ENCODE results near the gene POMC. TPM values are rescaled to one million over a fixed set of nuclear protein-coding genes. Genes with fewer than 3 reads are reported as not detected.

POMC gene
- total RNA-seq, 3 donors from 2014 or later (not counting 1 experiment from before 2014, with no cell fraction given), result 4.9 to 6.6 (median 6.0) TPM

- H3K9me3 ChIP-seq (ENCODE audit: control insufficient read depth, insufficient read depth, low read length), result no peaks in the 10 kb centered on the region
- no peaks in the 10 kb centered on the region for H3K9me3 Mint-ChIP-seq
- H3K36me3 Mint-ChIP-seq, result no peaks in the 10 kb centered on the region
- no peaks in the 10 kb centered on the region for H3K4me1 ChIP-seq (ENCODE audit: control insufficient read depth, insufficient read depth, low read length)
- H3K4me1 Mint-ChIP-seq, result no peaks in the 10 kb centered on the region
- H3K27ac Mint-ChIP-seq, result no peak overlapping the region
- H3K27me3 Mint-ChIP-seq (ENCODE audit: low read depth in 2 of 2), result peaks cover 3 to 10% of the 10 kb centered on the region in 2 donors
- H3K36me3 ChIP-seq (ENCODE audit: control insufficient read depth, insufficient read depth, low read length), result no peaks in the 10 kb centered on the region
- H3K27ac ChIP-seq (ENCODE audit: low read length), result no peak overlapping the region
- H3K27me3 ChIP-seq (ENCODE audit: control insufficient read depth, insufficient read depth, low read length), result no peaks in the 10 kb centered on the region
- H3K4me3 Mint-ChIP-seq, result no peak overlapping the region
- H3K4me3 ChIP-seq (ENCODE audit: low read length), result no peak overlapping the region
- ATAC-seq (no peak), DNase-seq (no peak)
- WGBS (ENCODE audit: insufficient coverage), result 78% methylated on average over 5 of the region's 5 CpGs
- intact Hi-C loops (cut with micrococcal nuclease), result no loop called here
- TF ChIP-seq CTCF (IDR thresholded peaks at IDR 0.05), result no peak
These were observed 15.9 kb upstream of the POMC start for GRCh38 chr2:25184254-25184653.

- intact Hi-C loops (cut with micrococcal nuclease), result no loop called here
- no peak overlapping the region for H3K4me3 ChIP-seq (ENCODE audit: low read length)
- peaks cover 15 to 20% of the 10 kb centered on the region in 2 donors for H3K27me3 Mint-ChIP-seq (ENCODE audit: low read depth in 2 of 2)
- H3K36me3 Mint-ChIP-seq, result no peaks in the 10 kb centered on the region
- DNase-seq, result no peak
- no peak overlapping the region for H3K4me3 Mint-ChIP-seq
- H3K27me3 ChIP-seq (ENCODE audit: control insufficient read depth, insufficient read depth, low read length), result peaks cover 3% of the 10 kb centered on the region
- 91% methylated on average over 10 of the region's 10 CpGs for WGBS (ENCODE audit: insufficient coverage)
- no peak overlapping the region for H3K27ac ChIP-seq (ENCODE audit: low read length)
- H3K9me3 Mint-ChIP-seq, result no peaks in the 10 kb centered on the region
- H3K36me3 ChIP-seq (ENCODE audit: control insufficient read depth, insufficient read depth, low read length), result no peaks in the 10 kb centered on the region
- H3K4me1 ChIP-seq (ENCODE audit: control insufficient read depth, insufficient read depth, low read length), result no peaks in the 10 kb centered on the region
- TF ChIP-seq CTCF (IDR thresholded peaks at IDR 0.05), result no peak
- peak in 1 of 3 donors; percentile 42 for ATAC-seq
- H3K4me1 Mint-ChIP-seq, result no peaks in the 10 kb centered on the region
- no peak overlapping the region for H3K27ac Mint-ChIP-seq
- no peaks in the 10 kb centered on the region for H3K9me3 ChIP-seq (ENCODE audit: control insufficient read depth, insufficient read depth, low read length)
These were observed 10.6 kb upstream of the POMC start for GRCh38 chr2:25178976-25179375.

GRCh38 chr2:25177211-25177611, 8.8 kb upstream of the POMC start:
- 92% methylated on average over 8 of the region's 8 CpGs for WGBS (ENCODE audit: insufficient coverage)
- TF ChIP-seq CTCF (IDR thresholded peaks at IDR 0.05), result no peak
- no peak overlapping the region for H3K4me3 Mint-ChIP-seq
- Histone ChIP-seq H3K36me3 (ENCODE audit: control insufficient read depth, insufficient read depth, low read length) (no peaks in the 10 kb centered on the region), H3K4me3 (ENCODE audit: low read length) (no peak overlapping the region), H3K9me3 (ENCODE audit: control insufficient read depth, insufficient read depth, low read length) (no peaks in the 10 kb centered on the region), H3K27me3 (ENCODE audit: control insufficient read depth, insufficient read depth, low read length) (peaks cover 3% of the 10 kb centered on the region), H3K27ac (ENCODE audit: low read length) (no peak overlapping the region), H3K4me1 (ENCODE audit: control insufficient read depth, insufficient read depth, low read length) (no peaks in the 10 kb centered on the region)
- H3K27ac Mint-ChIP-seq, result no peak overlapping the region
- no peaks in the 10 kb centered on the region for H3K36me3 Mint-ChIP-seq
- intact Hi-C loops (cut with micrococcal nuclease), result no loop called here
- peaks cover 24 to 29% of the 10 kb centered on the region in 2 donors for H3K27me3 Mint-ChIP-seq (ENCODE audit: low read depth in 2 of 2)
- H3K4me1 Mint-ChIP-seq, result no peaks in the 10 kb centered on the region
- no peaks in the 10 kb centered on the region for H3K9me3 Mint-ChIP-seq
- DNase-seq (no peak), ATAC-seq (no peak)

GRCh38 chr2:25176541-25177181, 8.3 kb upstream of the POMC start:
- H3K27ac Mint-ChIP-seq, result no peak overlapping the region
- no peak overlapping the region for H3K4me3 Mint-ChIP-seq
- TF ChIP-seq CTCF (IDR thresholded peaks at IDR 0.05), result no peak
- H3K4me1 ChIP-seq (ENCODE audit: control insufficient read depth, insufficient read depth, low read length), result no peaks in the 10 kb centered on the region
- 91% methylated on average over 5 of the region's 5 CpGs for WGBS (ENCODE audit: insufficient coverage)
- H3K9me3 Mint-ChIP-seq, result no peaks in the 10 kb centered on the region
- H3K36me3 Mint-ChIP-seq, result no peaks in the 10 kb centered on the region
- intact Hi-C loops (cut with micrococcal nuclease), result no loop called here
- H3K27me3 Mint-ChIP-seq (ENCODE audit: low read depth in 2 of 2), result peaks cover 27 to 32% of the 10 kb centered on the region in 2 donors
- H3K4me3 ChIP-seq (ENCODE audit: low read length), result no peak overlapping the region
- no peak overlapping the region for H3K27ac ChIP-seq (ENCODE audit: low read length)
- DNase-seq (no peak), ATAC-seq (no peak)
- H3K27me3 ChIP-seq (ENCODE audit: control insufficient read depth, insufficient read depth, low read length), result peaks cover 3% of the 10 kb centered on the region
- no peaks in the 10 kb centered on the region for H3K4me1 Mint-ChIP-seq
- H3K36me3 ChIP-seq (ENCODE audit: control insufficient read depth, insufficient read depth, low read length), result no peaks in the 10 kb centered on the region
- H3K9me3 ChIP-seq (ENCODE audit: control insufficient read depth, insufficient read depth, low read length), result no peaks in the 10 kb centered on the region
